ENCODE measurements around the gene TSHZ3. TPM values are rescaled to one million over a fixed set of nuclear protein-coding genes. Genes with fewer than 3 reads are reported as not detected.

The TSHZ3 gene
- total RNA-seq, 4 donors from 2014 or later = 15.0 to 18.8 (median 18.1) TPM

GRCh38 chr19:31355665-31356289, 6.5 kb upstream of the TSHZ3 start:
- H3K27me3 ChIP-seq = no peaks in the 10 kb centered on the region
- TF ChIP-seq POLR2A (IDR thresholded peaks at IDR 0.05) = no peak
- no peak for TF ChIP-seq CTCF (IDR thresholded peaks at IDR 0.05)
- WGBS, 2 donors = 64 to 70% methylated on average over 18 to 22 of the region's 22 CpGs
- H3K9me3 ChIP-seq = no peaks in the 10 kb centered on the region
- no peak overlapping the region for H3K4me3 ChIP-seq (replicated peaks in 1 of 3)
- DNase-seq = no peak
- no peaks in the 10 kb centered on the region for H3K36me3 ChIP-seq
- H3K27ac ChIP-seq = no peak overlapping the region
- intact Hi-C loops (cut with DNase I) = no loop called here
- H3K4me1 ChIP-seq = peaks cover 14 to 15% of the 10 kb centered on the region in 2 donors

DNA sequence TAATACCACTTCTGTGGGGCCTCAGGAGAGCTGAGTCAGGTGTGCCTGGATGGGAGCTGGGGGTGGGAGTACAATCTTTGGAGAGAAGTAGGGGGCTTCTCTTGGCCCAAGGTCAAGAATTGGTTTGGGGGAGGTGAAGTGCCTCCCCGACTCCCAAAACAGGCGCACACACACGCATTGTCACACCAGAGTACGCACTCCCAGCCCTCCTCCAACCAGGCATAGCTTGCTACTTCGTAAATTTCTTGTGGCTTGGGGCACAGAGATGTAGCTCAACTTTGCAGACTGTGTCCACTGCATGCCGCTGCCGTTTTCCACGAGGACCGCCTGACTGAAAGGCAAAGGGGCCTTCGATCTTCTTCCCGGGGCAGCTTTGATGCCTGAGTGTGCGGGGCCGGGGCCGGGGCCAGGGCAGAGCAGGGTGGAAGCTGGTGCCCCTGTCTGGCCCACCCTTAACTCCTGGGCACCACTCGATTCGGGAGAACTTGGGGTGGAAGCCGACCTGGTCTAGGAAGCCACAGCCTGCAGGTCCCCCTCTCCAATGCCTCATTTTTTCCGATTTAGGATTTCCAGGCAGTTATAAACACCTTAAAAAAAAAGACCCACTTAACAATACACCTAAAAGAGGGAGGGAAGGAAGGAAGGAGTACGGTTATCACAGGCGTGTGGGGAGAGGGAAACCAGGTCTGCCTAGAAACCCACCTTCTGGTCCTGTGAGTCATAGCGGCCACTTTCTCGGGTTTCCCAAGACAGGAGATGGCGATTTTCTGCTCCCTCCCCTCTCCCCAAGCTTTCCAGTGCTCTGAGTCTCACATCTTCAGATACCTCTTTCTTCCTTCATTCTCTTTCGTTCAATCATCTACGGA, 5.8 kb upstream of the TSHZ3 start:
- WGBS, 2 donors = 63 to 78% methylated on average over 24 to 25 of the region's 25 CpGs
- no peaks in the 10 kb centered on the region for H3K27me3 ChIP-seq
- H3K9me3 ChIP-seq = no peaks in the 10 kb centered on the region
- H3K27ac ChIP-seq = no peak overlapping the region
- no peaks in the 10 kb centered on the region for H3K36me3 ChIP-seq
- no peak for DNase-seq
- peaks cover 14 to 15% of the 10 kb centered on the region in 2 donors for H3K4me1 ChIP-seq
- no peak overlapping the region for H3K4me3 ChIP-seq (replicated peaks in 1 of 3)
- intact Hi-C loops (cut with DNase I) = no loop called here
- TF ChIP-seq POLR2A (IDR thresholded peaks at IDR 0.05) = no peak
- TF ChIP-seq CTCF (IDR thresholded peaks at IDR 0.05) = no peak

DNA sequence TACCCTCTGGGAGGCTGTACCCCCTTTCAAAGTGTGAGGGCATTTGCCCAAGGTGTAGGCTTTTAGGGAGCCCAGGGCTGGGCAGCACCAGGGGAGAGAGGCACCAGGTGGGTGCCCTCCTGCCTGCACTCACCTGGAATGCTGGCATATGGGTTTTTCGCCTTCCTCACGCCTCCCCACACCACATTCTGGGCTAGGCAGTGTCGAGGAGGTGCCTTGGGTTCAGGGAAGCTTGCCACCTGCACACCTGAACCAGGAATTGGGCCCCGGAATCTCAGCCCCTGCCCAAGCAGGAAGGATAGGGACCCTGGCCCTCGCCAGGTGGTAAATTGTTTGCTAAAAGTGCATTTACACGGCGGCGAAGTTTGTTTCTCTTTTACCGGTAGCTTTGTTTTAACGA, 5.1 kb upstream of the TSHZ3 start:
- Histone ChIP-seq H3K4me1 (peaks cover 14 to 15% of the 10 kb centered on the region in 2 donors), H3K9me3 (no peaks in the 10 kb centered on the region), H3K27ac (no peak overlapping the region), H3K4me3 (replicated peaks in 1 of 3) (no peak overlapping the region), H3K36me3 (no peaks in the 10 kb centered on the region), H3K27me3 (no peaks in the 10 kb centered on the region)
- intact Hi-C loops (cut with DNase I) = no loop called here
- TF ChIP-seq CTCF (IDR thresholded peaks at IDR 0.05) (no peak), POLR2A (IDR thresholded peaks at IDR 0.05) (no peak)
- no peak for DNase-seq
- WGBS, 2 donors = 75 to 82% methylated on average over 9 to 10 of the region's 10 CpGs

DNA sequence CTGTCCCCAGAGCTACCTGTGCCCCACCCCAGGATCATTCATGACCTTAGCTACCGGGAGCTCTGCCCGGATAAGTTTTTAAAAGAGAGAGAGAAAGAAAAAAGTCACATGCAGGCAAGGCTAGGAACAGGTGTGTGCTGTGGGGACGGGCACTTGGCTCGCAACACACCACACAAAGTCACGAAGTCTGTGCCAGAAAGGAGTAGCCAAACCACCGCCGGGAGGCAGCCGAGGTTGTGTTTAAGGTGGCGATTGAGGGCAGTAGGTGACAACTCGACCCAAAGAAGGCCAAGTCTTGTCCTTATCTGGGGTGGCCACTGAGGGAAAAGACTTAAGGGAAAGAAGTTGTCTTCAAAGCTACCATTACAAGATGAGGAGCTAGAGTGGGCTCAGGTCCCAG, 4.6 kb upstream of the TSHZ3 start:
- 56 to 76% methylated on average over 10 of the region's 10 CpGs for WGBS, 2 donors
- peak in 1 of 2 donors; percentile 69 for DNase-seq
- peaks cover 14 to 15% of the 10 kb centered on the region in 2 donors for H3K4me1 ChIP-seq

More for the DNA sequence above, 4.6 kb upstream of the TSHZ3 start:
- Histone ChIP-seq H3K4me3 (replicated peaks in 1 of 3) (no peak overlapping the region), H3K27ac (no peak overlapping the region), H3K9me3 (no peaks in the 10 kb centered on the region), H3K27me3 (no peaks in the 10 kb centered on the region), H3K36me3 (no peaks in the 10 kb centered on the region)
- TF ChIP-seq CTCF (IDR thresholded peaks at IDR 0.05) (peak in 3 of 6 experiments; percentile 21 to 55 (median 38)), POLR2A (IDR thresholded peaks at IDR 0.05) (no peak)
- intact Hi-C loops (cut with DNase I) = no loop called here
